GM21423 (cell line): Measurements from ENCODE around the gene EIF1AX.
A peak's percentile ranks its signal among the peaks of the same experiment; 100 is the strongest.
"Not testable (repeated sequence)": the region's sequence is repeated elsewhere in the genome, so short reads cannot be mapped to it uniquely, and the experiment has no call there.

ENCODE experiments used
- ATAC-seq: cut with Tn5 transposase; IDR thresholded peaks from one replicate; pipeline ENCODE4 v1.9.1; 2021; ENCODE audit warnings: mild to moderate bottlenecking, moderate library complexity; ENCODE audit not compliant: unreplicated experiment

The EIF1AX gene

GRCh38 chrX:20128670-20129069 is 13.0 kb downstream of the EIF1AX start:
- ATAC-seq, result no peak

DNA sequence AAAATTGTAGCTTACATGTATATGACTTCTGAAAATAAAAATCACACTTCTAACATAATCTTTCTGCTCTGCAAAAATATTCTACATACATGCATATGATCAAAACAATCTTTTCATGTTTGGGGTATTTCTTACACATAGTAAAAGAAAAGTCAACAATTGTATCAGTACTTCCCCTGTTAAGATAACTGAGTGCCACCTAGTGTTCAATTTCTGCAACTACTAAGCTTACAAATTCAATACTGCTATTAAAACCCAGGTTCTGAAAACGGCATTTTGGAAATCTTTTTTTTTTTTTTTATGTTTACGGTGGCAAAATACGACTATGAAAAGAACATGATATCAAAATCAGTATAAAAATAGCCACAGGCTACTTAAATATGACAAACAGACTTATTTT is 14.2 kb downstream of the EIF1AX start:
- not testable (repeated sequence) for ATAC-seq

GRCh38 chrX:20126833-20127232 is 14.8 kb downstream of the EIF1AX start:
- peak; percentile 58 for ATAC-seq

- ATAC-seq, result no peak
These were observed 16.7 kb downstream of the EIF1AX start for GRCh38 chrX:20124964-20125363.

GRCh38 chrX:20118065-20118824 is 23.4 kb downstream of the EIF1AX start:
- ATAC-seq, result no peak

DNA sequence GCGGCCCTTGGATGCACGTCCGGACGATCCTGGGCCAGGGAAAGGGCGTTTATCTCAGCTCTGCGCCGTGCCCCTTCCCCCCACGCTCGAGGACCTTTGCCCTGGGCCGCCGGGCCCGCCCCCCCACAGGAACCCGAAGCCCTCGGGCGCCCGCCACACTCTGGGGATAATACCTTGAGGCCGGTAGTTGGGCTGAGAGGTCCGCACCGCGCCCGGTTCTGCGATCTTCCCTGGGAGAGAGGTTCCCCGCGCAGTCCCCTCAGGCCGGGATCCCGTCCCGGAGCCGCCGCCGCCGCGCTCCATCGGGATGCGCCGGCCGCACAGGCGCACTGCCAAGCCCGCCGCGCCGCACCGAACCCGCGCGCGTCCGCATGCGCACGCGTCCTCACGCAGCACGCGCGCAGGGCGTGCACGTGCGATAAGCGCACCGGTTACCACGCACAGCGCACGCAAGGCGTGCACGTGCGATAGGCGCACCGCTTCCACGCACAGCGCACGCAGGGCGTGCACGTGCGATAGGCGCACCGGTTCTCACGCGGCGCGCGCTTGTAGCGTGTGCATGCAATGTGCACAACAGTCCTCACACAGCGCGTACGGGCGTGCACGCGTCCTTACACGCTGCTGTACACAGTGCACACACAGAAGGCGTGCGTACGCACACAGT is 24.9 kb downstream of the EIF1AX start, which contains the start of gene MAP7D2:
Gene MAP7D2, minus strand, starts transcription at position 331 of the 664 bp plus-strand sequence. Its CDS starts 28 bp downstream, at position 303.
- no peak for ATAC-seq

- no peak for ATAC-seq
These were observed 25.5 kb downstream of the EIF1AX start for GRCh38 chrX:20116087-20116576.

DNA sequence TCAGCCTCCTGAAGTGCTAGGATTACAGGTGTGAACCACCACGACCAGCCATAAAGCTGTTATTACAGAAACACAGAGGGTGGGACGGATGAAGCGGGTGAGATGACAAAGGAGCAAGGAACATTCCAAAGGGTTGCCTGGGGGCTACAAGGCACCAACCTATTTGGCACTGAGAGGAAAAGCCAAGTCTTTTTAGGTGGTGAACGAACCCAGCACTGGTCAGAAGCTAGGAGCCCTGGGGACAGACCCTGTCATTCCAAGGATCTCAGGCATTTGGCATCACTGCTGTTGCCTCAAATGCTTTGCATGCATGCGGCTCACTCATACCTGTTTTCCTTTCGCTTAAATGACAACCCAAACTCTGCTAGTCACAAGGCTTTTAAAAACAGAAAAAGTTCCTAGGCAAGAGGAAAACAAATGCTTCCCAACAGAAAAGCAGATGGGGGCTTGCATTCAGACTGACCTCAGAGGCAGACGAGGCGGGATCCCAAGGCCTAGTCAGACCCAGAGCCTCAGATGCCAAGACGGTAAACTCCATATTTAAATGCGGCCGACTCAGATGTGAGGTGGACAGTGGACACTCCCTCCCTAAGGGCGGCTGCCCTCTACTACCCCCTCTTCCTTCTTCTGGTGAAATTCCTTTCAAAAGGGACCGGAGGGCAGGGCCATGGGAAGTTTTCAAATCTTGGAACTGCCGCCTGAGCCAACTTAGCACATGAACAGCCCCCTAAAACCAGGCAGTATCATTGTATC is 29.4 kb downstream of the EIF1AX start:
- no peak for ATAC-seq

GRCh38 chrX:20111271-20111670 is 30.4 kb downstream of the EIF1AX start:
- no peak for ATAC-seq

DNA sequence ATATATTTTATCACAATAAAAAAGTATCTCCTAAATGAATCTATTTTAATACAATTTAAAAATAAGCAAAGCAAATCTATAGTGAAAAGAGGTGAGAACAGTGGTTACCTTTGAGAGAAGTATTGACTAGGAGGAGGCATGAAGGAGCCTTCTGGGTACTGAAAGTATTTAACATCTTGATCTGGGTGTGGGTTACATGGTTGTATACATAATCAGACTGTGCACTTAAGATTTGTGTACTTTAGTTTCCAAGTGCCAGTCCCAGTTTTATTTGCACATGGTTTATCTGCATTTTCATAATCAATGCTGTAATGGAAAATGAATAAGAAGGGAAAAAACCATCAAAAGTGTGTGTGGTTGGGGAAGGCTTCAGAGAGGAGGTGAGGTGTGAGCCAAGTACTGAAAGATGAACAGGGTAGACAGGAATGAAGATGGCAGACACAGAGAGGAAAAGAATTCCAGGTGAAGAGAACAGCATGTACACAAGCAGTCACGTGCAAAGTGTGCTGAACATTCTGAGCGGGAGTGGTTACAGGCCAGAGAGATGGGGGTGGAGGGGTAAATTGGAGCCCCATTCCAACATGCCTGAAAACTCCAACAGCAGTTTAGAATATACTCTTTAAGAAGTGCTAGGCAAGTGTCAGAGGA is 39.6 kb downstream of the EIF1AX start:
- no peak for ATAC-seq

- no peak for ATAC-seq
These were observed 50.1 kb downstream of the EIF1AX start for GRCh38 chrX:20091499-20091898.

DNA sequence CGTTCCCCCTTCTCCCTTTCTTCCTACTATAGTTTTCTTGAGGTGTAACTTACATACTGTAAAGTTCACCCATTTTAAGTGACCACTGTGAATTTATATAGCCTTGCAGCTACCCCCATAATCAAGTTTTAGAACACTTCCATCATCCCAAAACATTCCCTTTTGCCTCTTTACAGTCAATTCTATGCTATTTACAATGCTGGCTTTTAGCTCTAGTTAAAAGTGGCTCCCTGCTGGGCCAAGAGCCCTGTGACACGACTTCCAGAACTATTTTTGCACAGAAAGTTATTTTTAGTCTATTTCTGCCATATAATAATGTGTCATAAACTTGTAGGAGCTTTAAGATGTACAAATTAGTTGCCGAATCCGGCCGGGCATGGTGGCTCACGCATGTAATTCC is 51.8 kb downstream of the EIF1AX start:
- no peak for ATAC-seq

- no peak for ATAC-seq
These were observed 61.4 kb downstream of the EIF1AX start for GRCh38 chrX:20080277-20080676.
